ENCODE results near the gene VAMP8.

Gene VAMP8

DNA sequence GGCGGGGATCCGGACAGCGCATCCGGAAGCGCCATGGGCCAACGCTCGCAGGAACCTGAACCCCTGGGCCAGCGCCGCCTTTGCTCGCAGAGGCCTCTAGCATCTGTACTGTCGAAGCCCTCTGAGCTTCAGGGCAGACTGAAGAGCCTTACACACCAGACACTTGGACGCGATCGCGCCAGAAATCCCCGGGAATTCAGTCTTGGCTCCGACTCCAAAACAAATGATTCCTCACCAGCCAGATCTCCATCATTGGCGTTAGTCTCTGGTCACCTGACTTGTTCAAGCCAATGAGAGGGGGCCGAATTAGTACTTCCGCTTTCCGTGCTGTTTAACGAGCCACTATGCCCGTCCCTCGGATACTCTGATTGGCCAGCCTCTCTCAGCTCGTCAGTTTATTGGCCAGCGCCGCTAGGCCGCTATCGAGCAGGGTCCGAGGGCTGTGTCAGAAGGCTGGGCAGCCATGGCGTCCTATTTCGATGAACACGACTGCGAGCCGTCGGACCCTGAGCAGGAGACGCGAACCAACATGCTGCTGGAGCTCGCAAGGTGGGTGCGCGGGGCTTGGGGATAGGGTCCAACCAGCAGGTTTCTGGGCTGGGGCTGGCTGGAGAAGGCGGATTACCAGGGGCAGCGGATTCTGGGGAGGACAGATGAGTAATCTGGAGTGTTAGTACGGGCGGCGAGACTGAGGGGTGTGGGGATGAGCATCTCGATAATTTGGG, 18.1 kb downstream of the VAMP8 start, which contains the start of gene RNF181:
Gene RNF181, plus strand, starts transcription at position 445 of the 725 bp plus-strand sequence. Its CDS starts 19 bp downstream, at position 464.
- H3K4me3 ChIP-seq (ENCODE audit: low read depth, low read length) = peak within 1 kb of the TSS; percentile 83
- TF ChIP-seq CTCF (IDR thresholded peaks at IDR 0.05; ENCODE audit: borderline replicate concordance, insufficient read depth, low read depth, low read length) = no peak

- H3K4me3 ChIP-seq (ENCODE audit: low read depth, low read length) = peak overlapping the region; percentile 83
Observed at GRCh38 chr2:85596026-85596333, 18.6 kb downstream of the VAMP8 start.

GRCh38 chr2:85596486-85597143, 19.2 kb downstream of the VAMP8 start:
- no peak for TF ChIP-seq CTCF (IDR thresholded peaks at IDR 0.05; ENCODE audit: borderline replicate concordance, insufficient read depth, low read depth, low read length)
- peak overlapping the region; percentile 83 for H3K4me3 ChIP-seq (ENCODE audit: low read depth, low read length)

More at GRCh38 chr2:85596026-85596333, 18.6 kb downstream of the VAMP8 start:
- TF ChIP-seq CTCF (IDR thresholded peaks at IDR 0.05; ENCODE audit: borderline replicate concordance, insufficient read depth, low read depth, low read length) = no peak

- no peak for TF ChIP-seq CTCF (IDR thresholded peaks at IDR 0.05; ENCODE audit: borderline replicate concordance, insufficient read depth, low read depth, low read length)
- H3K4me3 ChIP-seq (ENCODE audit: low read depth, low read length) = no peak overlapping the region
Observed at GRCh38 chr2:85597241-85597640, 19.9 kb downstream of the VAMP8 start.

DNA sequence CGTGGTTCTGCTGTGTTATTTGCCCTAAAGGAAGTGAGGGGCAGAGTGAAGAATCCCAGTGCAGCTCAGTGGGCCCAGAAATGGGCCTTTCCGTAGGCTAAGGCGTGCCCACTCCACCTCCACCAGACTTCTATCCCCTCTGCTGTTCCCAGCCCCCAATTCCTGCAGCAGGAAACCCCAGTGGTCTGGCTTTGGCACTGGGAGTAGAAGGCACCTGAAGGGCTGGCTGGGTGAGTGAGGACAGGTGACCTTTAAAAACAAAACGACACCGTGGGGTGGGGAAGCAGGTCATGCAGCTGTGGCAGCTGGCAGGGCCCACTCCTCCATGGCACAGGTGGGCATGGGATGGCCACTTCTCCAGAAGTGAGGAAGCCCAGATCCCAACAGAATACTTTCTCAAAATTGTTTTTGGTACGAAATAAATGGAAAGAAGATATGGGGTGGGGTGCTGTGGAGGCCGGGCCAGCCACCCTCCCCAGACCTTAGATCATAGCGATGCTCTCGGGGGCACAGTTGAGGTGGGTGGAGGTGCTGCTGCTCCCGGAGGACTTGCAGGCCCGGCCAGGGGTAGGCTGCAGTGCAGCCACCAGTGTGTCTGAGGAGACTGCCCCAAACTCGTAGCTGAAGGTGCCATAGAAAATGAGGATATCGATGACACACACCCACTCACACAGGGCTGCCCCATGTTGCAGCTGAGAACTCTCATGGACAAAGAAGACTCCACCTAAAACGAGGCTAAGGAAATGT, 21.4 kb downstream of the VAMP8 start:
- H3K4me3 ChIP-seq (ENCODE audit: low read depth, low read length) = no peak overlapping the region
- TF ChIP-seq CTCF (IDR thresholded peaks at IDR 0.05; ENCODE audit: borderline replicate concordance, insufficient read depth, low read depth, low read length) = no peak

DNA sequence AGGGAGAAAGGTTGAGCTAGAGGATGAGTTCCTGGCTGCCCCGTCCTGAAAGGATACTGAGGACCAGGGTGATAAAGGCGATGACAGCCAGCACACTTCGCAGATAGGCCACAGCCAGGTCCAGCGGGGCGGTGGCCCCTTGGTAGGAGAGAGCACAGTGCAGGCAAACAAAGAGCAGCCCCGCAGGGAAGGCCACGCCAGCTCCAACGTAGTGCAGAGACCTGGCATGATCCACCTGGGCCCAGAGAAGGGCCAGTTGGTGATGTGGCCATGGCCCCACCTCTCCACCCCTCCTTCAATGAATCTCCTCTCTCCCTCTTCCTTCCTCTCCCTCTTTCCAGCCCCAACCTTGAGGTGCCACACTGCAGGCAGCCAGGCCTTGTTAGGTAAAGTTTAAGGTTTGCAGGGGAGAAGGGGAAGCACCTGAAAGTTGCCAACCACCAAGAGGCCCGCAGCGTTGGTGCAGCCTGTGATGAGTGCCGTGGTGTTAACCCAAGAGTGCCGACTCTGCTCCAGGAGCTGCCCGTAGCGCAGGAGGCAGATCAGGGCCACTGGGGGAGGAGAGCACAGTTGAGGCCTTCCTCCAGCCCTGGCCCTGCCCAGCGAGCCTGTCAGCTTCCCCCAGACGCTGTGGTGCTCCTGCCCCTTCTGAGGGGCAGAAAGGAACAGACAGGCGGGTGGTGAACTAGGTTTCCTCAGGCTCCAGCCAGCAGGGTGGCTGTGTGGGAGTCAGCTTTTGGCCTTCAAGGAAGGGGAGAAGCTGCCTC, 22.3 kb downstream of the VAMP8 start:
- H3K4me3 ChIP-seq (ENCODE audit: low read depth, low read length) = no peak overlapping the region
- no peak for TF ChIP-seq CTCF (IDR thresholded peaks at IDR 0.05; ENCODE audit: borderline replicate concordance, insufficient read depth, low read depth, low read length)
